ENCODE data around the gene ICOSLG.
"Not testable (repeated sequence)": the region's sequence is repeated elsewhere in the genome, so short reads cannot be mapped to it uniquely, and the experiment has no call there.

The ICOSLG gene

DNA sequence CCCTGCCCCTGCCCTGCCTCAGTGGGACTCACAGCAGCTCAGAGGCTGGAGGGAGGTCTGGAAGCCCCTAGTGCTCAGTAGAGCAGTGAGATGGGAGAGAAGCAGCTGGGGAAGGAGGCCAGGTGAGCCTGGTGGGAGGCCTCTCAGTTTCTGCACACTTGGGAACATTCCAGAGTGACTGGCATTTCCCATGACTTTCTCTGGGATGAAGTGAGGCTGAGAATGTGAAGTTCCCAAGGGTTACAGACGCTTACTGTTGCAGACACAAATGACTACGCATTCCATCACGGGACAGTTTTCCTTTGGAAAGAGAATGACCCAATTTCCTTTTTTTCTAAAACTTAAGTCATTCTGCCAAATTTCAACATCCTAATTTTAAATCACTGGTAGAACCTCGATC lies 59.2 kb downstream of the ICOSLG start:
- not testable (repeated sequence) for DNase-seq (ENCODE audit: low spot score)

DNA sequence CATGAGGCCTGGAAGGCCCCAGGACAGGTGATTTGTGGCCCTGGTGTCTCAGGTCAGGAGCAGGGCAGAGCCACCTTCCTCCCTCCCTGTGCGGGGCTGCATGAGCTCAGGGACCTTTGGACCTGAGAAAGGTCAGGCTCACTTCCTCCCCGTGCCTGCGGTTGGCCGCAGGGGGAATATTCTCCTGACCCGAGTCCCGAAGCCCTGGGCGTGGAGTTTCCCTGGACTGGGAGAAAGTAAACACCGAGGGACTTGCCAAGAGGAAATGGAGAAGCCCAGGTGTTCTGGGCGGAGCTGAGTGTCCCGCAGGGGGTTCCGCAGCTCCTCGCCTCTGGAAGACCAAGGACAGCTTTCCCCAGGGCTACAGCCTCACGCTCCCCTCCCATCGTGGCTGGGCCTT lies 64.6 kb downstream of the ICOSLG start:
- DNase-seq (ENCODE audit: low spot score), result not testable (repeated sequence)

DNA sequence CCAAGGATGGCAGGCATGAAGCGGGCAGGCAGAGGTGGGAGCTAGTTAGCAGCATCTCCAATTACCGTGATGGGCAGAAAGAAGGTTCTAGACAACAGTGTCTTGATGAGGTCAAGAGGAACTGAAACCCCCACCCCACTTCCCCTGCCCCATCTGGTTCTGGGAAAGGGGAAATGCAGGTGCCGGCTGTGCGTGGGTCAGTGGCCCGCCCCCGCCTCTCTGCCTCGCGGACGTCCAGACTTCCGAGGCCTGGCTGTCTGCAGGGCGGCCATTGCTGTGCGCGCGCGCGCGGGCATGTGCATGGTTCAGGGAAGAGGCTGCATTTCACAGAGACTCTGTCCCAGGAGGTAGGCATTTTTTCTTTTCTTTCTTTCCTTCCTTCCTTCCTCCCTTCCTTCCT lies 65.6 kb downstream of the ICOSLG start:
- DNase-seq (ENCODE audit: low spot score), result not testable (repeated sequence)

Data from iPS-NIHi11 (cell line).